GM23338 (cell line): ENCODE measurements around the gene TSPAN3. TPM values are rescaled to one million over a fixed set of nuclear protein-coding genes. Genes with fewer than 3 reads are reported as not detected.

Source experiments
- ATAC-seq: fragments of 200-7000 bp; cut with Tn5 transposase; 3 replicates; pipeline ENCODE4 v1.9.1; 2020
- DNase-seq: peaks from one replicate; pipeline ENCODE4 v3.0.0-alpha.2; 2015; ENCODE audit warnings: low spot score
- H2AFZ ChIP-seq: fragments of 200-600 bp; sonication (generic); 2 replicates; pipeline ENCODE4 v1.8.0; 2016; ENCODE audit warnings: antibody characterized with exemption, mild to moderate bottlenecking, moderate library complexity
- H3F3A ChIP-seq: fragments of 200-600 bp; sonication (generic); replicated peaks from 2 replicates; pipeline ENCODE4 v1.8.0; 2017; ENCODE audit warnings: antibody characterized with exemption, mixed run types, low read depth
- H3K27ac ChIP-seq: fragments of 200-600 bp; sonication (generic); 2 replicates; pipeline ENCODE4 v1.6.1; 2016; ENCODE audit warnings: low read depth
- H3K27me3 ChIP-seq: fragments of 200-600 bp; sonication (generic); 2 replicates; pipeline ENCODE4 v1.8.0; 2016; ENCODE audit warnings: mild to moderate bottlenecking, mixed run types, moderate library complexity; ENCODE audit not compliant: insufficient read depth
- H3K36me3 ChIP-seq: fragments of 200-600 bp; sonication (generic); 2 replicates; pipeline ENCODE4 v1.8.0; 2016; ENCODE audit warnings: mild to moderate bottlenecking; ENCODE audit not compliant: insufficient read depth
- H3K4me1 ChIP-seq: fragments of 200-600 bp; sonication (generic); 2 replicates; pipeline ENCODE4 v1.8.0; 2016; ENCODE audit warnings: mild to moderate bottlenecking, moderate library complexity; ENCODE audit not compliant: insufficient read depth
- H3K4me2 ChIP-seq: fragments of 200-600 bp; sonication (generic); 2 replicates; pipeline ENCODE4 v1.7.1; 2017; ENCODE audit warnings: mixed run types
- H3K4me3 ChIP-seq: fragments of 200-600 bp; sonication (generic); 2 replicates; pipeline ENCODE4 v1.6.1; 2016; ENCODE audit warnings: mixed run types
- H3K79me2 ChIP-seq: fragments of 200-600 bp; sonication (generic); replicated peaks from 2 replicates; pipeline ENCODE4 v1.8.0; 2017; ENCODE audit warnings: mild to moderate bottlenecking; ENCODE audit not compliant: insufficient read depth
- H3K9me2 ChIP-seq: fragments of 200-600 bp; sonication (generic); 2 replicates; pipeline ENCODE4 v1.8.0; 2017; ENCODE audit not compliant: insufficient read depth
- H4K20me1 ChIP-seq: fragments of 200-600 bp; sonication (generic); replicated peaks from 2 replicates; pipeline ENCODE4 v1.8.0; 2017; ENCODE audit warnings: mild to moderate bottlenecking; ENCODE audit not compliant: insufficient read depth
- H3K27ac Mint-ChIP-seq: 2 replicates; pipeline ENCODE4 v1.8.0; 2020; ENCODE audit warnings: inconsistent platforms, mild to moderate bottlenecking, moderate library complexity, mixed read lengths
- H3K27me3 Mint-ChIP-seq: 3 replicates; pipeline ENCODE4 v1.8.0; 2022; ENCODE audit warnings: low read depth, mild to moderate bottlenecking, moderate library complexity, mixed read lengths, inconsistent platforms; ENCODE audit not compliant: insufficient read depth, poor library complexity
- H3K36me3 Mint-ChIP-seq: 3 replicates; pipeline ENCODE4 v1.8.0; 2021; ENCODE audit warnings: low read depth, mild to moderate bottlenecking, inconsistent platforms, moderate library complexity, mixed read lengths
- H3K4me1 Mint-ChIP-seq: 3 replicates; pipeline ENCODE4 v1.8.0; 2020; ENCODE audit warnings: mild to moderate bottlenecking, inconsistent platforms, mixed read lengths
- H3K4me3 Mint-ChIP-seq: 3 replicates; pipeline ENCODE4 v1.8.0; 2021; ENCODE audit warnings: moderate library complexity, mild to moderate bottlenecking, inconsistent platforms, mixed read lengths
- H3K9me3 Mint-ChIP-seq: 3 replicates; pipeline ENCODE4 v1.8.0; 2020; ENCODE audit warnings: moderate library complexity, mild to moderate bottlenecking, inconsistent platforms, mixed read lengths
- CREB1 ChIP-seq: fragments of 250-450 bp; sonication (Bioruptor Pico); IDR thresholded peaks from 2 replicates; pipeline ENCODE4 v1.5.0; 2020; ENCODE audit warnings: low read depth, mild to moderate bottlenecking, moderate library complexity
- CTCF ChIP-seq, 2 experiments: fragments of 200-600 bp in 1 of 2; sonication (generic) in 1 of 2; conservative IDR thresholded peaks; 2 replicates each; pipeline versions ENCODE4 v1.5.1 to v1.6.1; 2016 to 2017; ENCODE audit warnings: antibody characterized with exemption in 2 of 2, low read depth in 2 of 2, mild to moderate bottlenecking in 2 of 2, moderate library complexity in 1 of 2
- EZH2 ChIP-seq: fragments of 200-600 bp; sonication (generic); IDR thresholded peaks from one replicate; pipeline ENCODE4 v1.8.0; 2017; ENCODE audit warnings: antibody characterized with exemption, mild to moderate bottlenecking, low read depth; ENCODE audit not compliant: unreplicated experiment
- EZH2phosphoT487 ChIP-seq: fragments of 200-600 bp; sonication (generic); IDR thresholded peaks from one replicate; pipeline ENCODE4 v1.8.1; 2018; ENCODE audit warnings: antibody characterized with exemption; ENCODE audit not compliant: unreplicated experiment
- NANOG ChIP-seq: IDR thresholded peaks from 2 replicates; pipeline ENCODE4 v1.6.1; 2016; ENCODE audit warnings: antibody characterized with exemption, borderline replicate concordance
- STAT1 ChIP-seq: IDR thresholded peaks from one replicate; pipeline ENCODE4 v1.6.1; 2016; ENCODE audit warnings: antibody characterized with exemption; ENCODE audit not compliant: unreplicated experiment
- ZNF114 ChIP-seq: fragments of 250-450 bp; sonication (Bioruptor Pico); IDR thresholded peaks from 2 replicates; pipeline ENCODE4 v1.5.0; 2020; ENCODE audit warnings: mild to moderate bottlenecking, moderate library complexity
- ZNF331 ChIP-seq: fragments of 250-450 bp; sonication (Bioruptor Pico); IDR thresholded peaks from 2 replicates; pipeline ENCODE4 v1.5.0; 2020; ENCODE audit warnings: low read depth, mild to moderate bottlenecking, moderate library complexity
- polyA plus RNA-seq: library from polyadenylated mRNA; unstranded; fragments of >200 nt; fragmentation: Nextera tagmentation; extraction: Ambion mirVana; gene quantifications from 2 replicates; pipeline ENCODE4 v1.2.1, GENCODE V29; 2016
- total RNA-seq: library from RNA; depleted of rRNA; stranded (reverse); fragments of >200 nt; shearing (Covaris generic); gene quantifications from 2 replicates; pipeline ENCODE4 v1.2.3, GENCODE V29; 2014
- TF ChIP-seq, protein P1 (sequence below): IDR thresholded peaks from one replicate; pipeline ENCODE4 v1.6.1; 2018; ENCODE audit warnings: antibody characterized with exemption; ENCODE audit not compliant: unreplicated experiment
- TF ChIP-seq, protein P2 (sequence below): fragments of 250-450 bp; sonication (Bioruptor Pico); IDR thresholded peaks from 2 replicates; pipeline ENCODE4 v1.5.0; 2020; ENCODE audit warnings: mild to moderate bottlenecking, moderate library complexity

TSPAN3 gene
- total and polyA plus RNA-seq, 2 experiments from 2014 or later = 72.5 to 159 TPM

- TF ChIP-seq, protein P1, sequence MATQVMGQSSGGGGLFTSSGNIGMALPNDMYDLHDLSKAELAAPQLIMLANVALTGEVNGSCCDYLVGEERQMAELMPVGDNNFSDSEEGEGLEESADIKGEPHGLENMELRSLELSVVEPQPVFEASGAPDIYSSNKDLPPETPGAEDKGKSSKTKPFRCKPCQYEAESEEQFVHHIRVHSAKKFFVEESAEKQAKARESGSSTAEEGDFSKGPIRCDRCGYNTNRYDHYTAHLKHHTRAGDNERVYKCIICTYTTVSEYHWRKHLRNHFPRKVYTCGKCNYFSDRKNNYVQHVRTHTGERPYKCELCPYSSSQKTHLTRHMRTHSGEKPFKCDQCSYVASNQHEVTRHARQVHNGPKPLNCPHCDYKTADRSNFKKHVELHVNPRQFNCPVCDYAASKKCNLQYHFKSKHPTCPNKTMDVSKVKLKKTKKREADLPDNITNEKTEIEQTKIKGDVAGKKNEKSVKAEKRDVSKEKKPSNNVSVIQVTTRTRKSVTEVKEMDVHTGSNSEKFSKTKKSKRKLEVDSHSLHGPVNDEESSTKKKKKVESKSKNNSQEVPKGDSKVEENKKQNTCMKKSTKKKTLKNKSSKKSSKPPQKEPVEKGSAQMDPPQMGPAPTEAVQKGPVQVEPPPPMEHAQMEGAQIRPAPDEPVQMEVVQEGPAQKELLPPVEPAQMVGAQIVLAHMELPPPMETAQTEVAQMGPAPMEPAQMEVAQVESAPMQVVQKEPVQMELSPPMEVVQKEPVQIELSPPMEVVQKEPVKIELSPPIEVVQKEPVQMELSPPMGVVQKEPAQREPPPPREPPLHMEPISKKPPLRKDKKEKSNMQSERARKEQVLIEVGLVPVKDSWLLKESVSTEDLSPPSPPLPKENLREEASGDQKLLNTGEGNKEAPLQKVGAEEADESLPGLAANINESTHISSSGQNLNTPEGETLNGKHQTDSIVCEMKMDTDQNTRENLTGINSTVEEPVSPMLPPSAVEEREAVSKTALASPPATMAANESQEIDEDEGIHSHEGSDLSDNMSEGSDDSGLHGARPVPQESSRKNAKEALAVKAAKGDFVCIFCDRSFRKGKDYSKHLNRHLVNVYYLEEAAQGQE = no peak
- TF ChIP-seq EZH2phosphoT487 (no peak), ZNF331 (CRISPR knock-in tag) (no peak), NANOG (no peak), EZH2 (no peak), ZNF114 (CRISPR knock-in tag) (no peak), CREB1 (CRISPR knock-in tag) (no peak)
Observed at GRCh38 chr15:77033417-77033728, 37.5 kb downstream of the TSPAN3 start (continued).

DNA sequence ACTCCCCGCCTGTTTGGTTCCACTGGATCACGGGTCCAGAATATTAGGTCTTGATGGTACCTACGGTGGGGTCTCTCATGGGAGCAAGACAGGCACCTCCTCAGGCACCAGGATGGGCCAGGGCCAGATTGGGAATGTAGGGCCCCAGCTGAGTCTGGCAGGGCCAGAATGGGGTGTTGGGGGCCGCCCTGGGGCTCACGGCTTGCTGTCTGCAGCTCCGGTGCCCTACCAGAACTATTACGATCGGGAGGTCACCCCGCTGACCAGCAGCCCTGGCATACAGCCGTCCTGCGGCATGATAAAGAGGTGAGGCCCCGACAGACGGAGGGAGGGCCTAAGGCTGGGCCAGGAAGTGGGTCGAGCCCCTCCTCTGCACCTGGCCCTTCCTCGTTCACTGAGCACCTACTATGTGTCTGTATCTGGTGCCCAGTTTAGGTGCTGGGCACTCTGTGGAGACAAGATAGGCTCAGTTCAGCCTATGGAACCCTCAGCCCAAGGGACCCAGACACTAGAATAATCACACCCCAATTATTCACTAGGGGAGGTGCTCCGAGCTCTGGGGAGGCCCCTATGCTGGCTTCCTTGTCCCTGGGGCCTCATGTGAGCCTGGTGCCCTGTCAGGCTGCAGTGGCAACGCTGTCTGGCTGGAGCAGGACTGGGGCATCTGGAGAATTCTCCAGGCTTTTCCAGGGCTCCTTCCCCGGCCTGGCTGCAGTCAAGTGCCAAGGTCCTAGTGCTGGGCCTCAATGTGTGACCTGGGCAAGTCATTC, 38.1 kb downstream of the TSPAN3 start:
- Histone ChIP-seq H4K20me1 (no peaks in the 10 kb centered on the region), H3F3A (no peaks in the 10 kb centered on the region), H3K36me3 (no peaks in the 10 kb centered on the region), H3K9me2 (no peaks in the 10 kb centered on the region), H3K4me2 (no peak overlapping the region), H3K79me2 (no peaks in the 10 kb centered on the region), H3K27me3 (0 out of 2 replicates have a peak, but pooled peaks cover 4% of the 10 kb centered on the region), H2AFZ (no peak overlapping the region), H3K4me1 (no peaks in the 10 kb centered on the region; the same call in 1 of the 2 replicates), H3K4me3 (no peak overlapping the region), H3K27ac (no peak overlapping the region)
- no peak overlapping the region for H3K27ac Mint-ChIP-seq
- peaks cover 14% of the 10 kb centered on the region for H3K4me1 Mint-ChIP-seq
- ATAC-seq (no peak), DNase-seq (no peak)
- peaks cover 13% of the 10 kb centered on the region for H3K9me3 Mint-ChIP-seq
- H3K36me3 Mint-ChIP-seq = peaks cover 19% of the 10 kb centered on the region
- peaks cover 35% of the 10 kb centered on the region for H3K27me3 Mint-ChIP-seq
- no peak overlapping the region for H3K4me3 Mint-ChIP-seq
- no peak for TF ChIP-seq STAT1
- TF ChIP-seq CTCF (conservative IDR thresholded peaks at IDR 0.05; ENCODE audit: low read depth in 2 of 2) = no peak
- no peak for TF ChIP-seq CREB1 (CRISPR knock-in tag)
- no peak for TF ChIP-seq EZH2
- TF ChIP-seq, protein P2, sequence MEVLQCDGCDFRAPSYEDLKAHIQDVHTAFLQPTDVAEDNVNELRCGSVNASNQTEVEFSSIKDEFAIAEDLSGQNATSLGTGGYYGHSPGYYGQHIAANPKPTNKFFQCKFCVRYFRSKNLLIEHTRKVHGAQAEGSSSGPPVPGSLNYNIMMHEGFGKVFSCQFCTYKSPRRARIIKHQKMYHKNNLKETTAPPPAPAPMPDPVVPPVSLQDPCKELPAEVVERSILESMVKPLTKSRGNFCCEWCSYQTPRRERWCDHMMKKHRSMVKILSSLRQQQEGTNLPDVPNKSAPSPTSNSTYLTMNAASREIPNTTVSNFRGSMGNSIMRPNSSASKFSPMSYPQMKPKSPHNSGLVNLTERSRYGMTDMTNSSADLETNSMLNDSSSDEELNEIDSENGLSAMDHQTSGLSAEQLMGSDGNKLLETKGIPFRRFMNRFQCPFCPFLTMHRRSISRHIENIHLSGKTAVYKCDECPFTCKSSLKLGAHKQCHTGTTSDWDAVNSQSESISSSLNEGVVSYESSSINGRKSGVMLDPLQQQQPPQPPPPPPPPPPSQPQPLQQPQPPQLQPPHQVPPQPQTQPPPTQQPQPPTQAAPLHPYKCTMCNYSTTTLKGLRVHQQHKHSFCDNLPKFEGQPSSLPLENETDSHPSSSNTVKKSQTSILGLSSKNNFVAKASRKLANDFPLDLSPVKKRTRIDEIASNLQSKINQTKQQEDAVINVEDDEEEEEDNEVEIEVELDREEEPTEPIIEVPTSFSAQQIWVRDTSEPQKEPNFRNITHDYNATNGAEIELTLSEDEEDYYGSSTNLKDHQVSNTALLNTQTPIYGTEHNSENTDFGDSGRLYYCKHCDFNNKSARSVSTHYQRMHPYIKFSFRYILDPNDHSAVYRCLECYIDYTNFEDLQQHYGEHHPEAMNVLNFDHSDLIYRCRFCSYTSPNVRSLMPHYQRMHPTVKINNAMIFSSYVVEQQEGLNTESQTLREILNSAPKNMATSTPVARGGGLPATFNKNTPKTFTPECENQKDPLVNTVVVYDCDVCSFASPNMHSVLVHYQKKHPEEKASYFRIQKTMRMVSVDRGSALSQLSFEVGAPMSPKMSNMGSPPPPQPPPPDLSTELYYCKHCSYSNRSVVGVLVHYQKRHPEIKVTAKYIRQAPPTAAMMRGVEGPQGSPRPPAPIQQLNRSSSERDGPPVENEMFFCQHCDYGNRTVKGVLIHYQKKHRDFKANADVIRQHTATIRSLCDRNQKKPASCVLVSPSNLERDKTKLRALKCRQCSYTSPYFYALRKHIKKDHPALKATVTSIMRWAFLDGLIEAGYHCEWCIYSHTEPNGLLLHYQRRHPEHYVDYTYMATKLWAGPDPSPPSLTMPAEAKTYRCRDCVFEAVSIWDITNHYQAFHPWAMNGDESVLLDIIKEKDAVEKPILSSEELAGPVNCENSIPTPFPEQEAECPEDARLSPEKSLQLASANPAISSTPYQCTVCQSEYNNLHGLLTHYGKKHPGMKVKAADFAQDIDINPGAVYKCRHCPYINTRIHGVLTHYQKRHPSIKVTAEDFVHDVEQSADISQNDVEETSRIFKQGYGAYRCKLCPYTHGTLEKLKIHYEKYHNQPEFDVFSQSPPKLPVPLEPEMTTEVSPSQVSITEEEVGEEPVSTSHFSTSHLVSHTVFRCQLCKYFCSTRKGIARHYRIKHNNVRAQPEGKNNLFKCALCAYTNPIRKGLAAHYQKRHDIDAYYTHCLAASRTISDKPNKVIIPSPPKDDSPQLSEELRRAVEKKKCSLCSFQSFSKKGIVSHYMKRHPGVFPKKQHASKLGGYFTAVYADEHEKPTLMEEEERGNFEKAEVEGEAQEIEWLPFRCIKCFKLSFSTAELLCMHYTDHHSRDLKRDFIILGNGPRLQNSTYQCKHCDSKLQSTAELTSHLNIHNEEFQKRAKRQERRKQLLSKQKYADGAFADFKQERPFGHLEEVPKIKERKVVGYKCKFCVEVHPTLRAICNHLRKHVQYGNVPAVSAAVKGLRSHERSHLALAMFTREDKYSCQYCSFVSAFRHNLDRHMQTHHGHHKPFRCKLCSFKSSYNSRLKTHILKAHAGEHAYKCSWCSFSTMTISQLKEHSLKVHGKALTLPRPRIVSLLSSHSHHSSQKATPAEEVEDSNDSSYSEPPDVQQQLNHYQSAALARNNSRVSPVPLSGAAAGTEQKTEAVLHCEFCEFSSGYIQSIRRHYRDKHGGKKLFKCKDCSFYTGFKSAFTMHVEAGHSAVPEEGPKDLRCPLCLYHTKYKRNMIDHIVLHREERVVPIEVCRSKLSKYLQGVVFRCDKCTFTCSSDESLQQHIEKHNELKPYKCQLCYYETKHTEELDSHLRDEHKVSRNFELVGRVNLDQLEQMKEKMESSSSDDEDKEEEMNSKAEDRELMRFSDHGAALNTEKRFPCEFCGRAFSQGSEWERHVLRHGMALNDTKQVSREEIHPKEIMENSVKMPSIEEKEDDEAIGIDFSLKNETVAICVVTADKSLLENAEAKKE (CRISPR knock-in tag) = no peak
